Measurements from ENCODE around the gene ERCC8. TPM values are rescaled to one million over a fixed set of nuclear protein-coding genes. Genes with fewer than 3 reads are reported as not detected.
A peak's percentile ranks its signal among the peaks of the same experiment; 100 is the strongest.

Gene ERCC8
- total and polyA plus RNA-seq, 9 of the 15 experiments (the other 6 are each of a cell fraction or from before 2014, with no cell fraction given), result 10.1 to 41.8 (median 24.4) TPM

GRCh38 chr5:60852940-60853339 lies 91.9 kb downstream of the ERCC8 start (continued):
- TF ChIP-seq GATA2 (CRISPR knock-in tag; IDR thresholded peaks at IDR 0.05) (peak; percentile 70), ZNF395 (CRISPR knock-in tag; IDR thresholded peaks at IDR 0.05) (no peak), RBM17 (IDR thresholded peaks at IDR 0.05; ENCODE audit: borderline replicate concordance, low read depth, low read length) (no peak), TAL1 (IDR thresholded peaks at IDR 0.05) (peak; percentile 82), MTA2 (IDR thresholded peaks at IDR 0.05; ENCODE audit: low read depth) (peak; percentile 59), ZNF316 (IDR thresholded peaks at IDR 0.05) (peak; percentile 30), HMBOX1 (IDR thresholded peaks at IDR 0.05) (peak; percentile 61; the same call in 1 of the 2 replicates)

GRCh38 chr5:60852317-60852716 lies 92.6 kb downstream of the ERCC8 start:
- no peak for FAIRE-seq

More at GRCh38 chr5:60852317-60852716, 92.6 kb downstream of the ERCC8 start:
- no peaks in the 10 kb centered on the region for H3K9me3 ChIP-seq (replicated peaks; ENCODE audit: control insufficient read depth, insufficient read depth, low read depth, low read length)
- no peak for DNase-seq (ENCODE audit: extremely low read depth in 1 of 4, low spot score in 3 of 4)
- no TSS peak for BruUV-seq (replicated peaks)
- H3K36me3 ChIP-seq (ENCODE audit: control insufficient read depth, insufficient read depth, low read length), result no peaks in the 10 kb centered on the region
- no peak overlapping the region for H3K4me3 ChIP-seq
- no peak overlapping the region for H3K4me2 ChIP-seq (ENCODE audit: insufficient read depth, low read length)
- intact Hi-C loops (cut with micrococcal nuclease), result no loop called here
- H3K9ac ChIP-seq (ENCODE audit: insufficient read depth in 1 of 2, low read depth in 2 of 2, low read length in 2 of 2), result no peak overlapping the region
- peak; percentile 55 for ATAC-seq
- H3K27ac ChIP-seq (ENCODE audit: extremely low read depth, low read depth, low read length), result no peak overlapping the region
- in situ Hi-C loops (cut with MboI), result no loop called here
- H3K79me2 ChIP-seq (ENCODE audit: control insufficient read depth, insufficient read depth, low read length), result no peaks in the 10 kb centered on the region
- 0% methylated on average over 1 of the region's 2 CpGs for WGBS (ENCODE audit: insufficient coverage, low coverage, missing lambda C conversion rate)
- CTCF ChIA-PET (ENCODE audit: low intra/inter-chr PET ratio), result no interaction called here
- no peaks in the 10 kb centered on the region for H3K27me3 ChIP-seq (ENCODE audit: control insufficient read depth in 2 of 2, insufficient read depth in 2 of 2, low read length in 2 of 2)
- POLR2A ChIA-PET, result interaction anchor here (1.0 to 2.2 kb wide), 2 partner anchors 8 to 15 kb away, joined by 3 to 7 read pairs; partner anchors contain the start of gene ELOVL7
- no peaks in the 10 kb centered on the region for H3K9me1 ChIP-seq (ENCODE audit: control insufficient read depth, insufficient read depth, low read length)
- H3K4me1 ChIP-seq (replicated peaks in 1 of 2; ENCODE audit: control insufficient read depth in 2 of 2, insufficient read depth in 2 of 2, low read length in 2 of 2), result peaks cover 5 to 17% of the 10 kb centered on the region in 2 experiments; a peak in 3 of 5 replicates
- H2AFZ ChIP-seq (ENCODE audit: low read depth, low read length), result no peak overlapping the region
- no peaks in the 10 kb centered on the region for H4K20me1 ChIP-seq (replicated peaks; ENCODE audit: control insufficient read depth, insufficient read depth, low read length)
- TF ChIP-seq ZFP91 (CRISPR knock-in tag; IDR thresholded peaks at IDR 0.05) (no peak), ZNF431 (CRISPR knock-in tag; IDR thresholded peaks at IDR 0.05) (no peak), PRDM10 (IDR thresholded peaks at IDR 0.05; ENCODE audit: partially characterized antibody) (peak; percentile 53)

Measured in K562 (cell line).